Right lobe of liver (tissue), 6 donors: ENCODE measurements around the gene ZNF341. TPM values are rescaled to one million over a fixed set of nuclear protein-coding genes. Genes with fewer than 3 reads are reported as not detected.
A peak's percentile ranks its signal among the peaks of the same experiment; 100 is the strongest.

Experiments used
- ATAC-seq, 4 donors: fragments of 200-7000 bp; cut with Tn5 transposase; one replicate each; pipeline ENCODE4 v1.9.1; 2020; ENCODE audit warnings: mild to moderate bottlenecking in 4 of 4, moderate library complexity in 4 of 4
- DNase-seq, 3 donors: peaks; one replicate each; pipeline ENCODE4 v3.0.0-alpha.2; 2020
- H3K27ac ChIP-seq, 3 donors: fragments of 200-600 bp; one replicate each; pipeline ENCODE4 v1.8.0; 2022
- H3K27me3 ChIP-seq, 2 donors: fragments of 200-600 bp; one replicate each; pipeline ENCODE4 v1.8.0; 2022
- H3K36me3 ChIP-seq, 4 donors: fragments of 200-600 bp; sonication (generic) in 1 of 4; one replicate each; pipeline versions ENCODE4 v1.5.1 to v1.8.0; 2017 to 2022; ENCODE audit warnings: control low read depth in 1 of 4
- H3K4me1 ChIP-seq, 4 donors: fragments of 200-600 bp; sonication (generic) in 1 of 4; one replicate each; pipeline versions ENCODE4 v1.5.1 to v1.8.0; 2017 to 2022; ENCODE audit warnings: control low read depth in 1 of 4
- H3K4me3 ChIP-seq, 3 donors: fragments of 200-600 bp; one replicate each; pipeline ENCODE4 v1.8.0; 2022
- H3K9me3 ChIP-seq, 4 donors: fragments of 200-600 bp; sonication (generic) in 1 of 4; one replicate each; pipeline versions ENCODE4 v1.5.1 to v1.8.0; 2017 to 2022; ENCODE audit warnings: control low read depth in 1 of 4
- CTCF ChIP-seq, 4 donors: fragments of 200-600 bp in 3 of 4; fragments of 450-650 bp in 1 of 4; IDR thresholded peaks; one replicate each; pipeline versions ENCODE4 v1.5.1 to v1.8.0; 2016 to 2022; ENCODE audit warnings: antibody characterized with exemption in 4 of 4, mild to moderate bottlenecking in 2 of 4
- POLR2A ChIP-seq: fragments of 450-650 bp; IDR thresholded peaks from one replicate; pipeline ENCODE4 v1.6.1; 2017; ENCODE audit warnings: antibody characterized with exemption, mild to moderate bottlenecking
- WGBS: methylation state at CpG from one replicate; pipeline ENCODE4 v1.1.6; 2018; ENCODE audit warnings: low coverage, low lambda C conversion rate; ENCODE audit not compliant: insufficient coverage; ENCODE audit errors: missing lambda C conversion rate; 5-methylcytosine and 5-hydroxymethylcytosine counted together
- intact Hi-C, 2 donors: fragments of 100-400 bp; cut with DNase I; formaldehyde crosslinking; loops; one replicate each; pipeline versions ENCODE4 v1.11.2 to v1.14.1; 2022
- total RNA-seq, 6 experiments: library from RNA; depleted of rRNA in 2 of 6; stranded (reverse); fragments of >200 nt in 2 of 6; fragmentation: NEBNext Ultra II Directional in 3 of 6; extraction: Animal tissue kit (Norgen Biotek cat#: 25700) in 3 of 6; gene quantifications; one replicate each; pipeline versions ENCODE4 v1.1.0 to v1.2.4, GENCODE V29; 2016 to 2023
- donor health status: DM: no; HTN: yes; CAD: no.
- donor health status: DM: no; HTN: no; CAD: no.
- donor health status: DM: no; HTN: no; CAD: no.
- donor health status: DM: no; HTN: yes; CAD: no.
- donor health status: DM: no; HTN: yes; CAD: no.

ZNF341 gene
- total RNA-seq, 6 experiments from 2014 or later: 0.99 to 2.0 (median 1.6) TPM

GRCh38 chr20:33832103-33832804, 100.5 kb downstream of the ZNF341 start:
- no peak for DNase-seq
- no peaks in the 10 kb centered on the region for H3K9me3 ChIP-seq
- H3K4me1 ChIP-seq: peaks cover 0 to 54% (median 17%) of the 10 kb centered on the region in 4 donors
- no peak overlapping the region for H3K27ac ChIP-seq
- H3K4me3 ChIP-seq: no peak overlapping the region
- no peak for TF ChIP-seq CTCF (IDR thresholded peaks at IDR 0.05)
- no peak for TF ChIP-seq POLR2A
- H3K36me3 ChIP-seq: no peaks in the 10 kb centered on the region
- ATAC-seq: peak in 2 of 4 donors; percentile 10 to 20
- intact Hi-C loops: no loop called here
- 52% methylated on average over 7 of the region's 11 CpGs for WGBS
- H3K27me3 ChIP-seq: no peaks in the 10 kb centered on the region

GRCh38 chr20:33833333-33833732, 101.5 kb downstream of the ZNF341 start:
- ATAC-seq (no peak), DNase-seq (no peak)
- intact Hi-C loops: no loop called here
- Histone ChIP-seq H3K9me3 (no peaks in the 10 kb centered on the region), H3K27me3 (no peaks in the 10 kb centered on the region), H3K4me3 (no peak overlapping the region), H3K4me1 (peaks cover 0 to 54% (median 19%) of the 10 kb centered on the region in 4 donors), H3K27ac (peak overlapping the region in 1 of 3 donors; percentile 0), H3K36me3 (no peaks in the 10 kb centered on the region)
- WGBS: 42% methylated on average over 1 of the region's 1 CpG
- no peak for TF ChIP-seq POLR2A
- no peak for TF ChIP-seq CTCF (IDR thresholded peaks at IDR 0.05)

GRCh38 chr20:33835615-33836172, 103.9 kb downstream of the ZNF341 start:
- Histone ChIP-seq H3K36me3 (no peaks in the 10 kb centered on the region), H3K4me3 (no peak overlapping the region), H3K27ac (peak overlapping the region in 1 of 3 donors; percentile 63), H3K9me3 (no peaks in the 10 kb centered on the region), H3K4me1 (peaks cover 0 to 70% (median 30%) of the 10 kb centered on the region in 4 donors), H3K27me3 (no peaks in the 10 kb centered on the region)
- no peak for TF ChIP-seq POLR2A
- TF ChIP-seq CTCF (IDR thresholded peaks at IDR 0.05): no peak
- ATAC-seq (peak; percentile 68 to 85 (median 76)), DNase-seq (peak in 2 of 3 donors; percentile 71 to 84)
- 50% methylated on average over 8 of the region's 9 CpGs for WGBS
- intact Hi-C loops: no loop called here

GRCh38 chr20:33836277-33836676, 104.5 kb downstream of the ZNF341 start:
- no peak for ATAC-seq
- WGBS: 48% methylated on average over 2 of the region's 2 CpGs
- DNase-seq: no peak
- H3K36me3 ChIP-seq: no peaks in the 10 kb centered on the region
- no peak overlapping the region for H3K4me3 ChIP-seq
- no peaks in the 10 kb centered on the region for H3K9me3 ChIP-seq
- H3K27ac ChIP-seq: peak overlapping the region in 1 of 3 donors; percentile 63
- intact Hi-C loops: no loop called here
- H3K27me3 ChIP-seq: no peaks in the 10 kb centered on the region
- TF ChIP-seq CTCF (IDR thresholded peaks at IDR 0.05): no peak
- H3K4me1 ChIP-seq: peaks cover 0 to 76% (median 32%) of the 10 kb centered on the region in 4 donors
